GM18502 (cell line): ENCODE data around the gene LMOD3.

Experiments used
- ATAC-seq: cut with Tn5 transposase; IDR thresholded peaks from one replicate; pipeline ENCODE4 v1.9.1; 2021; ENCODE audit warnings: mild to moderate bottlenecking; ENCODE audit not compliant: unreplicated experiment, poor library complexity

LMOD3 gene

DNA sequence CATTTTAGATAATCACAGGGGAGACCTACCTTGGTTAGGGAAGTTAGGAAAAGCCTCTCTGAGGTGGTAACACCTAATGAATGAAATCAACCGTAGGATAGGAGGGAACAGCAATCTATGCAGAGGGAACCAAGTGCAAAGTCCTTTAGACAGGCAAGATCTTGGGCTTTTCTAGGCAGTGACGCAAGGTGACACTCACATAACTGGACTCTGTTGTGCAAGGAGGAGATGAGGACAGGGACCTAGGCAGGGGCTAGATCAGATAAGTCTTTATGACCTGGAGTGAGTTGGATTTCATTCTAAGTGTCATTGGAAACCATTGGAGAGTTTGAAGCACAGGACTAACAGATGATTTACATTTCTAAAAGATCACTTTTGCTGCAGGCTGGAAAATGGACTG lies 4.6 kb upstream of the LMOD3 start:
- no peak for ATAC-seq

DNA sequence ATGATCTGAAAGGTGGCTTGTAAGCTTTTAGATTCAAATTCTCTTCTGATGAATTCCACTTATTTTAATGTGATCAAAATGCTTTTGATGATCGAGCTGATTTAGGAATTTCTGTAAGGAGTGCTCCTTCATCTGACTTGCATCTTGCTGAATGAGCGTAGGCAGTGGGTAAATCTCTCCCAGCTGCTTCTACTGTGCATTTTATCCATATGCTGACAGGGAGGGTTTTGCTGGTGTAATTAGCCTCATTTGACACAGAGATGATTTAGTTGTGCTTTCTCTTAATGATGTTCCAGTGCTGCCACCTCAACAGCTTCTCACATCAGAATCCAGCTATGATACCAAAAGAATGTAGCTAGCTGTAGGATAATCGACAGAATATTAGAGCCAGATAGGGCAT lies 3.8 kb upstream of the LMOD3 start:
- no peak for ATAC-seq

DNA sequence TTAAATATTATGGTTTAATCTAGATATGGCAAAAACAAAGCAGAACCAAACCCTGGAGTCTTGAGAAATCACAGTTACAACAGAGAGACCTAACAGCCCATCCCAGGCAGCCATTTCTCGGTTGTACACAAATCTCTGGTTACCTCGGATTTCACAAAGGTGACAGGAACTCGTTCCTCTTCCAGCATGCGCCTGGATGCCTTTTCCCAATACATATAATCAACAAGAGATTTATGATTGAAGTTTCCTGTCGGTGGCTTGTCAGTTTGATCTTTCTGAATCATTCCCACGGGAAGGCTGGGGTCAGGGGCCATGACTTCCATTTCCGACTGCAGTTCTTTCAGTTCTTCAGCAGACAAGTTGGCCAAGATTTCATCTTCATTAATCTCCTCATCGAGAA lies 445 bp downstream of the LMOD3 start:
- no peak for ATAC-seq

DNA sequence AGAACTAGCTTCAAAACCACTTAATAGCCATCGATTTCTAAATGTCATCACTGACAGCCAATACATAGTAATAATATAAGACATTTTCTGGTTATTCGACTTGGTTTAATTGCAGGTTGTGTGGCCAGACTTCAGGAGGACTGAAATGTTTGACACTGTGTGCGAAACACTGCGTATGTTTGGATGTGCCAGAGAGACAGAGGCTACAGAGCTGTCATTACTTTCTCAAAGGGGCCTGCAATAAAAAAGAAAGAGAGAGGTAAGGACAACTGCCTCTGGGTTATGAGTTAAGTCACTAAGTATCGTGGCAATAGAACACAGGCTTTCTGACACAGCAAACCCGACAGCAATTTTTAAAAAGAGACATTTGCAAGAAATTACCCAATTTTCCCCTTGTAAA lies 882 bp downstream of the LMOD3 start:
- no peak for ATAC-seq

DNA sequence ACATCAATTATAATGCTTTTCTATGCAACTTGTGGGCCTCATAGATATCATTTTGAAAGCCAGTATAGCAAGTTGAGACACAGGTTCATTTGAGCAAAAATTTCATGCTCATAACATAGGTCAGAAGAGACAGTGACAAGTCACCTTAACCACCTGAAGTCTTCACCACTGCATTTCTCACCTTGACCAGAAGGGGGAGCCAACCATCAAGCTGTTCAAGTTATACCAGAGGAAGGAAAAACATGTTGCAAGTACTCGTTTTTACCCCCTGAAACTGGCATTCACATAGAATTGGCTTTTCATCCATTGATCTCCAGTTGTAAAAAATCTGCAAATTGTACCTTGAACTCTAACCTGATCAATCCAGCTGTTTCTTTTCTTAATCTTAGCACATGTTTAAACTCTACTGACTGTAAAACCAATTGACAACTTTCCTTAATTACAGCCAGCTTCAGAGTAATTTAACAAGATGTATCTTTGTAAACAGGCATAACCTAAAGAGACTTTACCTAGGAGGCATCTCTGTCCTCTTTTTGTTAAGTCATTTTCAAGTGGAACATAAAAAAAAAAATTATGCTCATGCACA lies 1.4 kb downstream of the LMOD3 start:
- ATAC-seq, result peak; percentile 91

DNA sequence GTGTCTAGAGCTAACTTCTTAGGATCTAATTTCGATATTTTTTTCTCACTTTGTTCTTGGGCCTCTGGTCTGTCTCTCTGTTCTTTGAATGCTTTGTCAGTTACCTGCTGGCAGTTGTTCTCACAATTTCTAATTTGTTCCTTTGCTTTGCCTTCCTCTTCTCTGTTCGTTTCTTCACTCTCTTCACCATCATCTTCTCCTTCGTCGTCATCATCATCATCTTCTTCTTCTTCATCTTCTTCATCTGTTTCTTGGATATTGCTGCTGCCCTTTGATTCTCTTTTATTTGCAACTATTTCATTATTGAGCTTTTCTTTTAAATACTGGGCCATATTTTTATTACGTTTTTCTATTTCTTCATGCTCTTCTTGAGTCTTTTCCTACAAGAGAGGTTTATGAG lies 2.7 kb downstream of the LMOD3 start:
- ATAC-seq, result no peak

DNA sequence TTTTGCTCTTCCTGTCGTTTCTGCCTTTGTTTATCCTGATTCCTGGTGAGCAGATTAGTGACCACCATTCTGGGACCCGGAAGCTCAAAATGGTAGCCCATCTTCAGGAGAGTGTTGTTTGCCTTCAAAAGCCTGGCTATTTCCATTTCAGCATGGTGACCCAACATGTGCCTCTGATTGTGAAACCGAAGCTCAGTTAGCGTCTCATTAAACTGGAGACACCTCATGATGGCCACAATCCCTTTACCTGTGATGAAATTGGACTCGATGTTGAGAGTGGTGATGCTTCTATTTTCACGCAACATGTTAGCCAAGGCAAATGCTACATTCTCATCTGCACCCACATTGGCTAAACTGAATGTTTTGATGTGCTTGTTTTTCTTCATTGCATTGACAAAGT lies 3.3 kb downstream of the LMOD3 start:
- no peak for ATAC-seq

DNA sequence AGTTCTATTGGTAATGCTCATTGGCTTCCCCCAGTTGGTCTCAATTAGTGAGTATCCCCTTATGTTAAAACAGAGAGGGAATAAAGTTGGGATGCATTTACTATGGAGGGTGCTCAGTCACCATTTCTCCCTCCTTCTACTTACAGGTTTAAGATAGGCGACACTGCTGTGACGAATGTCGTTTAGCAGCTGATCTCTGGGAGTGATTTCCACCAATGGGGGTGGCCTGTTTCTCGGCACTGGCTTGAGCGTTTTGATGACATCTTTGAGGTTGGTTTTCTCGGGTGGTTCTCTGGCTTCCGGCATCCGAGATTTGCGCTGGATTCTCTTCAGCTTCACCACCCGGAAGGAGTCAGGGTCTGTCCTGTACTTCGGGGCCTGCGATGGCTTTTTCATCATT lies 3.8 kb downstream of the LMOD3 start:
- no peak for ATAC-seq

DNA sequence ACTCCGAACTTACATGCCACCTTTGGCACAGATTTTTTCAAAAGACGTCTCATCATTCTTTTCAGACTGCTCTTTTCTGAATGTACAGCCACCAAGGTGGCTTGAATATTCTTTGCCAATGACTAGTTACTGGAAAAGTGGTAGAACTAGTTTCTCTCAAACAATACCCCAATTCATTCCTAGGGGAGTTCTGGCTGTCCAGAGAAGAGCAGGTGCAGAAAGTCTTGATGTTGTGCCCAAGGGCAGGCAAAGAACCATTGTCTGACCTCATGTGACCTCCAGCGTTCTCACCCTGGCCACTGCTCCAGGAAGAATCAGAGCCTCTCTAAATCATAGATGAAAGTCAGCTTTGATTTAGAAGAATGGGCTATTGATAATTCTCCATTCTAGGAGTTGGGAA lies 5.5 kb downstream of the LMOD3 start:
- ATAC-seq, result no peak

DNA sequence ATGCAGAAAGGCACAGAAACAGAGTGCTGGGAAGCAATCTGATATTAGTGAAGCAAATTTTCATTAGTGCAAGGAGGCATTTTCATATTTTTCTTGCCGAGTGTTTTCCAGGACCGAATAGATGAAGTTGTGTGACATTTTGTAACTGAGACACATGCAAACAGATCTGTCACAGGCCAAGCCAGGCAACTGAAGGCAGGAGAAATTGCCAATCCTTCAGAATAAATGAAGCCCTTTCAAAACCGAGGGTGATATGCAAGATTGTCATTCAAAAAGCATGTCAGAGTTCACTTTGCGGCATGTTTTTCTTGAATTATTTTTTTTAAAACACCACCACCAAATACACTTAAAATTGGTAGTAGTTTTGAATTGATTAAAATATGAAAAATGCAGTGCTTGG lies 6.2 kb downstream of the LMOD3 start:
- no peak for ATAC-seq

DNA sequence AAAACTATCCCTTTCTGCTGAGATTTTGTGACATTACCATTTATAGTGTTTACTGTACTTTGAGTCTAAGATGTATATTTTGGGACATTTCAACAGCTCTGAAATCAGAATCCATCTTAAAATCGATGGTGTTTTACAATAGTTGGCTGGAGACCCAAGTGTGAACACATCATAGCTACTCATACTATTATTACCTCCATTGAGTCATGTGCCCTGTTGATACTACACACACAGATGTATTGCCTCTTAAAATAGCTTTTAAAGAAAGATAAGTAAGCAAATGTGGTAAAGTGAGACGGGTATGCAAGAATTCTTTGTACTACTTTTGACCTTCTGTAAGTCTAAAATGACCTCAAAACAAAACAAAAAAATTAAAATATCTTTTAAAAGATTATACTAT lies 6.7 kb downstream of the LMOD3 start:
- ATAC-seq, result no peak

DNA sequence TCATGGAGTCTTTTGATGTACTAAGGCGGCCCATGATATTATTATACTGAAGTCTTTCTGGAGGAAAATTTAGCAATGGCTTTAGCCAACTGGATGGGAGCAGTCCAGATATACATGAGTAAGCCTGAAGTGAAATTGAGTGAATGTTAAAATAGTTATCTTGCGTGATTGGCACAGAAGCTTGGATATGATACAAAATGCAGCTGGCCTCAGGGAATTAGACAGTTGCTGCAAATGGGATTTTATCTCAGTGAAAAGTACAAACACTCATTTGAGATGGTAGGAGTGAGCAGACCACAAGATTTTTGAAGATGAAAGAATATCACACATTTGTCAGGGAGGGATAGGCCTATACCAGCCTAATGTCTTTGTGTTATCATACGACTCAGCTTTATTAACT lies 8.9 kb downstream of the LMOD3 start:
- no peak for ATAC-seq

DNA sequence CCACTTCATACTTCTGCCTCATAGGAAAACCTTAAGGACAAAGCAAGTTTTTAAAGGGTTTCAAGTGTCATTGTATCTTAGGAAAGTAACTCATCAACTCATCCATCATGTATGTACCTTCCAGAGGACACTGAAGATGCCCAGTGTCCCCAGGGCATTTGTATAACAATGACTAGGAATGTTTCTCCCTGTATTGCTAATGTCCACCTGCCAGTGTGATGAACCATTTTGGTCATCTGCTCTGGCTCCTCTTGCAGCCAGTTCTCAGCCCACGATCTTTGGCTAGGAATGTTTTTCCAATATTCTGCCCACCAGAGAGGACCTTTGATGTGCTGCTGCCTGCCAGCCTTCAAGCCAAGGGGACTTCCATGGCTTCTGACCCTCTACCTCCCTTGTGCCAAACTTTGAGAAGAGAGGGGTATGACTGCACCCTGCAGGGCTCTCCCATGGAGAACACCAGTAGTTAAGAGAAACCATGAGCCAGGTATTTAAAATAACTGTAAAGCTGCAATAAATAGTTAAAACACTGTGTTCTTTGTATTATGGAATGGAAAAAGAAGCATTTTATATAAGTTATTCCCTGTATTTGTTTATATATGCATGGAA lies 11.4 kb downstream of the LMOD3 start:
- no peak for ATAC-seq

DNA sequence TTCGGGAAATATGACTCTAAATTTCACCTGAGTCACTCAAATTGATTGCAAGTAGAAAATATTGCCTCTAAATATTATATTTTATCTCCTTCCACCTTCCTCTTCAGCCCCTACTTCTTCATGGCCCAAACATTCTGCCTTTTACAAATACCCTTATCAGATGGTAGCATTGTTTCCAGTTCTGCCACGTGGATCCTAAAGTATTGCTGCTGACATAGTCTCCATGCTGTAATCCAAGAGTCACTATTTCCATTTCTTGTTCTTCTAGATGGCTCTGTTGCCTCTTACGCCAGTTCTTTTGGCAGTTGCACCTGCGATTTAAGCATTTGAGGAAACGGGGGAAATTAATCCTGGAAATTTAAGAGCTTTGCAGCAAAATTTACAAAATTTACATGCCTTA lies 13.6 kb downstream of the LMOD3 start:
- ATAC-seq, result no peak

DNA sequence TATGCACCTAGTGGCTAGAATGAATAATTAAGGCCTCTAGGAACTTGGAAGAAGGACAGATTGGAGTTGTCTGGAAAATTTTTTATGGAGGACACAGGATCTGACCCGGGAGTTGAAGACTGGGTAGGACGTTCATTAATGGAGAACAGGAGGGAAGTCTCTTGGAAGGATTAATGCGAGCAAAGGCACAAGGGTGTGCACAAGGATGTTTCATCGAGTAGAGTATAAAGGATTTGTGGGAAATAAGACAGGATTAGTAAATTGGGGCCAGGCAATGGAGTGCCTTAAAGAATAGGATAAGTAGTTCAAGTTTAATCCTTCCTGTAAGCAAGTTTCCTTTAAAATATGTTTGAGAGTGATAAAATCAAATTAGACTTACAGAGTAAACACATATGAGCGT lies 14.6 kb downstream of the LMOD3 start:
- ATAC-seq, result no peak

DNA sequence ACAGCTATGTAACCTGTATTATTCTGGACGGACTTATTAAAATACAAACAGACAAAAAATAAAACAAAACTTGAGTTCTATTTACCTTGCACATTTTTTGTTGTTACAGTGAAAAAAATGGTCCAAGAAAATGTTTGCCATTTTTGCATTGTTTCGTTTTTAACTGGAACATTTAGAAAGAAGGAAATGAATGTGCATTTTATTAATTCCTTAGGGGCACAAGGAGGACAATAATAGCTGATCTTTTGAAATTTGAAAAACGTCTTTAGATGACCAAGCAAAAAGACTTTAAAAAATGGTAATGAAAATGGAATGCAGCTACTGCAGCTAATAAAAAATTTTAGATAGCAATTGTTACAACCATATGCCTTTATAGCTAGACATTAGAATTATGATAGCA lies 17.1 kb downstream of the LMOD3 start:
- no peak for ATAC-seq

DNA sequence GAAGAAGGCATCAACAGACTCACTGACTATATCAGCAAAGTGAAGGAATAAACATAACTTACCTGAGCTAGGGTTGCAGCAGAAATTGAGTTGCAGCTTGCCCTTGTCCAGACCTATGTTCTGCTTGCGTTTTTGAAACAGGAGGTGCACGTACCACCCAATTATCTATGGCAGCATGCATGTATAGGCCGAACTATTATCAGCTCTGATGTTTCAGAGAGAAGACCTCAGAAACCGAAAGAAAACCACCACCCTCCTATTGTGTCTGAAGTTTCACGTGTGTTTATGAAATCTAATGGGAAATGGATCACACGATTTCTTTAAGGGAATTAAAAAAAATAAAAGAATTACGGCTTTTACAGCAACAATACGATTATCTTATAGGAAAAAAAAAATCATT lies 17.8 kb downstream of the LMOD3 start:
- no peak for ATAC-seq

DNA sequence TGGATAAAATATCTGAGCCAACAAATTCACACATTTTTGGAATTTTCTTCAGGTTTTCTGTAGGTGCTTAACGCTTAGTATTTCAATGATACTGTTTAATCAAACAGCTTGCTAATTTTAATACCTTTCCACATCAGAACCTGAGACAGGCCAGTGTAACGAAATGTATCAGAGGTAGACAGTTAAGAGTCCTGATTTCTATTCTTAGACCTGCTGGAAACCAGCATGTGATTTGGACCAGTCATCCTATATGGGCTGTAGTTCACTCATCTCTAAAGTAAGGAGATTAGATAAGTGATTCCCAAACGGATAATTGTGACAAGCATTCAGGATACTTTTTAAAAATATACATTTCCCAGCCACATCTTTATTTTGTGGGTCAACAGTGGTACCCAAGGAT lies 19.3 kb downstream of the LMOD3 start:
- no peak for ATAC-seq

DNA sequence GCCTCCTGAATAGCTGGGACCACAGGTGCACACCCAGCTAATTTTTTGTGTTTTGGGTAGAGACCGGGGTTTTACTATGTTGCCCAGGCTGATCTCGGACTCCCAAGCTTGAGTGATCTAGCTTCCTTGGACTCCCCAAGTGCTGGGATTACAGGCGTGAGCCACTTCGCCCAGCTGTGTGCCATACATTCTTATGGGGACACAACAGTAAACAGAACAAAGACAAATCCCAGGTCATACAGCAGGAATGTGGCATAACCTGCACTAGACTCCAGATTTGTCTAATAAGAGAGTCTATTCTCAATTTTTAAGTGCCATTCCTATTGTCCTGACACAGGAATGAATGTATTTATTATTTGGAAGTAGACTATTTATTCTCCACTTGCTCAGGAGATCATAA lies 20.0 kb downstream of the LMOD3 start:
- no peak for ATAC-seq

DNA sequence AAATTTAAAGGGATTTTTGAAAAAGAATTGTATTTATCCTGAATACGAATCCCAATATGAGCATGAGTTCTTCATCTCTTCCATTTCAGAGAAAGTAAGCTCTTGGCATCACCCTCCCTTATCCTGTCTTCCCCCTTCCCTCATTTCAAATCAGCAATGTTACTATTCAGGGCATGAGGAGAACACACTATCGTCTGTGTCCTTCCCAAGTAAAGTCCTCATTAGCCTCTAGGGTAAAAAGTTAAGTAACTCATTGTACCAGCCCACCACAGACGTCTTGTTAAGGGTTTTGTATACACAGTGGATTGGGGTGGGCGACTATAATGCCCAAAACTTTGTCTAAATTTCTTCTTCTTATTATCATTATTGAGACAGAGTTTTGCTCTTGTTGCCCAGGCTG lies 22.8 kb downstream of the LMOD3 start:
- ATAC-seq, result no peak

DNA sequence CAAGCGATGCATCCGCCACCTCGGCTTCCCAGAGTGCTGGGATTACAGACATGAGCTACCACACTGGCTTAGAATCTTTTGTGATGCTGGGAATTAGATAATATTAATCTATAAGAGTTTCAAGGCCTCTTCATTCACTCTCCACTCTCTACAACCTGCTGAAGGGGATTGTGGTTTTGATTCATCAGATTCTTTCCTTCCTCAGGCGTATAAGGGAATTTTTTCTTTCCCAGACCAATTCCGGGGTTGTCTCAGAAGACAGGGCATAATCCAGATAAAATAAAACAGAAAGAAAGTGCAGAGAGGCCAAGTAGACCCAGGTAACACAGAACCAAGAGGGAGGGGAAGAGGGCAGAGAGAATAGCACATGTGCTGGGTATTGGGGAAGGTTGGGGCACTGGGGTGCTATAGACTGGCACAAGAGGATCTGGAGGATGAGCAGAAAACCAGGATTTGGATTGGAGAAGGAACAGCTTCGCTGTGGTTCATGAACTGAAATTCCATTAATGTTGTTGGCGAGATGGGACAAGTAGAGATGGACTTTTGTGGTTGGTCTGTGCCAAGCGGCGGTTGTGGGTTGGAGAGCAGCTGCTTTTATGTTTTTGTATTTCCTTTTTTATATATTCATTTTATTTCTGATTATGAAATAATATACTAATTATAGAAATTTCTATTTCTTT lies 24.8 kb downstream of the LMOD3 start:
- ATAC-seq, result no peak

DNA sequence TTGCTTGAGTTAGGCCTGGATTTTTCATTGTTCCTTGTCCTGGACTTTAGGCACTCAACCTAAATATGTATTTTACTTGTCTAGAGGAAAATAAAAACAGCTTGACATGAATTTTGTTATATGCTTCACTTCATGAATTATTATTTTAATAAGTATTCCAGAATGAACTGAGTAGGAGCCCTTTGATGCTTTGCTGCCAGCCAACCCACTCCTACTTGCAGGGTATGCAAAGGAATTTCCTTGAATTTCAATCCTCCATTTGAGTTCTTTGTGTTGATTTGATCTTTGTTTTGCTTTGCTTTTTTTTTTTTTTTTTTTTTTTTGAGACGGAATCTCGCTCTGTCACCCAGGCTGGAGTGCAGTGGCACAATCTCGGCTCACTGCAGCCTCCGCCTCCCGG lies 26.1 kb downstream of the LMOD3 start:
- ATAC-seq, result no peak
